Transverse colon (tissue), 4 donors: Measurements from ENCODE around the gene CTSC. TPM values are rescaled to one million over a fixed set of nuclear protein-coding genes. Genes with fewer than 3 reads are reported as not detected.
"Not testable (repeated sequence)": the region's sequence is repeated elsewhere in the genome, so short reads cannot be mapped to it uniquely, and the experiment has no call there.

Experiments used
- DNase-seq: peaks from one replicate; pipeline ENCODE4 v3.0.0-alpha.2; 2019
- H3K27ac ChIP-seq, 4 donors: fragments of 200-600 bp; sonication (generic); 2 replicates each; pipeline ENCODE4 v1.5.1; 2016 to 2018; ENCODE audit warnings: inconsistent platforms in 4 of 4
- H3K27me3 ChIP-seq: fragments of 200-600 bp; sonication (generic); 2 replicates; pipeline ENCODE4 v1.5.1; 2017; ENCODE audit warnings: inconsistent platforms
- H3K36me3 ChIP-seq, 4 donors: fragments of 200-600 bp; sonication (generic); 2 replicates each; pipeline ENCODE4 v1.5.1; 2017 to 2019; ENCODE audit warnings: inconsistent platforms in 4 of 4
- H3K4me1 ChIP-seq, 4 donors: fragments of 200-600 bp; sonication (generic); 2 replicates each; pipeline ENCODE4 v1.5.1; 2017 to 2020; ENCODE audit warnings: inconsistent platforms in 4 of 4
- H3K4me3 ChIP-seq, 4 donors: fragments of 200-600 bp; sonication (generic); 1 replicate in 1 of 4; 2 replicates in 3 of 4; pipeline versions ENCODE4 v1.5.1 to v1.6.1; 2017 to 2019; ENCODE audit warnings: inconsistent platforms in 4 of 4
- H3K9me3 ChIP-seq, 2 donors: fragments of 200-600 bp; sonication (generic); 2 replicates each; pipeline ENCODE4 v1.5.1; 2017 to 2019; ENCODE audit warnings: inconsistent platforms in 2 of 2
- CTCF ChIP-seq, 5 experiments: fragments of 200-600 bp in 3 of 5; fragments of 450-650 bp in 2 of 5; sonication (generic) in 3 of 5; IDR thresholded peaks; 1 replicate in 2 of 5; 2 replicates in 3 of 5; pipeline ENCODE4 v1.5.1; 2016 to 2017; ENCODE audit warnings: antibody characterized with exemption in 5 of 5, inconsistent platforms in 3 of 5, mild to moderate bottlenecking in 2 of 5, moderate library complexity in 1 of 5
- EP300 ChIP-seq: sonication (generic); formaldehyde crosslinking; IDR thresholded peaks from one replicate; pipeline ENCODE4 v1.6.1; 2017; ENCODE audit warnings: antibody characterized with exemption, low read depth
- POLR2A ChIP-seq: fragments of 450-650 bp; IDR thresholded peaks from one replicate; pipeline ENCODE4 v1.6.1; 2016; ENCODE audit warnings: antibody characterized with exemption, mild to moderate bottlenecking, moderate library complexity
- POLR2AphosphoS5 ChIP-seq, 3 donors: sonication (generic); formaldehyde crosslinking; IDR thresholded peaks; one replicate each; pipeline ENCODE4 v1.6.1; 2016; ENCODE audit warnings: antibody characterized with exemption in 3 of 3
- WGBS, 2 donors: methylation state at CpG; one replicate each; pipeline ENCODE4 v1.1.5; 2018; ENCODE audit warnings: low coverage in 1 of 2; 5-methylcytosine and 5-hydroxymethylcytosine counted together
- in situ Hi-C, 4 donors: fragments of 200-750 bp; cut with MboI; loops; one replicate each; pipeline versions ENCODE4 v1.15.0 to v1.15.1; 2017; ENCODE audit warnings: low sequenced_read_pairs in 3 of 4, low pct_ligation_motif_present in 1 of 4, low pct_unique_long_range_greater_than_20kb in 1 of 4
- intact Hi-C: fragments of 100-400 bp; cut with DNase I; formaldehyde crosslinking; loops from one replicate; pipeline ENCODE4 v1.15.1; 2023; ENCODE audit warnings: low total_unique reads
- total RNA-seq, 4 donors: library from RNA; depleted of rRNA; stranded (reverse); fragments of >200 nt; gene quantifications; one replicate each; pipeline ENCODE4 v1.1.0, GENCODE V29; 2016

CTSC gene
- total RNA-seq, 4 donors from 2014 or later: 49.0 to 141 (median 75.2) TPM

- no peaks in the 10 kb centered on the region for H3K27me3 ChIP-seq
- in situ Hi-C loops: no loop called here
- H3K9me3 ChIP-seq: no peaks in the 10 kb centered on the region
- WGBS, 2 donors: 91 to 94% methylated on average over 4 of the region's 4 CpGs
- DNase-seq: no peak
- H3K36me3 ChIP-seq: peaks cover 0 to 8% (median 2%) of the 10 kb centered on the region in 4 donors
- no peak overlapping the region for H3K27ac ChIP-seq
- intact Hi-C loops: no loop called here
- H3K4me3 ChIP-seq: no peak overlapping the region
- peaks cover 0 to 49% (median 10%) of the 10 kb centered on the region in 4 donors for H3K4me1 ChIP-seq
- no peak for TF ChIP-seq POLR2AphosphoS5 (IDR thresholded peaks at IDR 0.05)
- TF ChIP-seq EP300: no peak
- no peak for TF ChIP-seq CTCF (IDR thresholded peaks at IDR 0.05)
- TF ChIP-seq POLR2A: no peak
Observed at GRCh38 chr11:88324562-88325345, 12.8 kb downstream of the CTSC start.

GRCh38 chr11:88322881-88323280 is 14.7 kb downstream of the CTSC start:
- DNase-seq, in situ Hi-C loops, H3K9me3 ChIP-seq, H3K27ac ChIP-seq, H3K36me3 ChIP-seq, H3K4me3 ChIP-seq, H3K27me3 ChIP-seq, intact Hi-C loops: not testable (repeated sequence)
- WGBS, 2 donors: 83 to 84% methylated on average over 8 of the region's 8 CpGs
- H3K4me1 ChIP-seq: peaks cover 0 to 42% (median 11%) of the 10 kb centered on the region in 4 donors

- in situ Hi-C loops, H3K9me3 ChIP-seq, H3K36me3 ChIP-seq, DNase-seq, H3K27me3 ChIP-seq, intact Hi-C loops, H3K27ac ChIP-seq, H3K4me3 ChIP-seq: not testable (repeated sequence)
- peaks cover 0 to 41% (median 18%) of the 10 kb centered on the region in 4 donors for H3K4me1 ChIP-seq
Observed at GRCh38 chr11:88321412-88321811, 16.1 kb downstream of the CTSC start.

- Histone ChIP-seq H3K4me3 (no peak overlapping the region), H3K27ac (peak overlapping the region; percentile 42 to 52 (median 48)), H3K27me3 (no peaks in the 10 kb centered on the region), H3K9me3 (no peaks in the 10 kb centered on the region), H3K4me1 (peaks cover 0 to 42% (median 18%) of the 10 kb centered on the region in 4 donors), H3K36me3 (peaks cover 0 to 1% (median 0%) of the 10 kb centered on the region in 4 donors)
- intact Hi-C loops: no loop called here
- TF ChIP-seq EP300 (no peak), CTCF (IDR thresholded peaks at IDR 0.05) (no peak), POLR2AphosphoS5 (IDR thresholded peaks at IDR 0.05) (no peak), POLR2A (no peak)
- WGBS, 2 donors: 31 to 33% methylated on average over 2 of the region's 2 CpGs
- in situ Hi-C loops: no loop called here
- DNase-seq: no peak
Observed at GRCh38 chr11:88320149-88320559, 17.4 kb downstream of the CTSC start.

- Histone ChIP-seq H3K27me3 (no peaks in the 10 kb centered on the region), H3K9me3 (no peaks in the 10 kb centered on the region), H3K4me3 (no peak overlapping the region), H3K4me1 (peaks cover 0 to 52% (median 18%) of the 10 kb centered on the region in 4 donors), H3K27ac (peak overlapping the region in 1 of 4 donors; percentile 45), H3K36me3 (no peaks in the 10 kb centered on the region)
- intact Hi-C loops: no loop called here
- DNase-seq: no peak
- in situ Hi-C loops: no loop called here
- WGBS, 2 donors: 31 to 49% methylated on average over 2 of the region's 2 CpGs
- TF ChIP-seq POLR2AphosphoS5 (IDR thresholded peaks at IDR 0.05) (no peak), CTCF (IDR thresholded peaks at IDR 0.05) (no peak), POLR2A (no peak), EP300 (no peak)
Observed at GRCh38 chr11:88318017-88318416, 19.5 kb downstream of the CTSC start.
